Measurements from ENCODE around the gene ACAA1.
"Not testable (repeated sequence)": the region's sequence is repeated elsewhere in the genome, so short reads cannot be mapped to it uniquely, and the experiment has no call there.

GRCh38 chr3:38135621-38136277, 1.2 kb downstream of the ACAA1 start:
- not testable (repeated sequence) for TF ChIP-seq FOXM1 (IDR thresholded peaks at IDR 0.05; ENCODE audit: low read depth, low read length); POLR2AphosphoS5 (IDR thresholded peaks at IDR 0.05; ENCODE audit: low read length)

All from GM12878 (cell line).